AG04450 (cell line): ENCODE measurements around the gene CRAMP1. TPM values are rescaled to one million over a fixed set of nuclear protein-coding genes. Genes with fewer than 3 reads are reported as not detected.

Experiments
- CTCF ChIA-PET: fragments of 300-600, 350-600 bp; formaldehyde crosslinking; extraction: SDS; loops from one replicate; lab custom pipeline; 2022; ENCODE audit warnings: antibody characterized with exemption, inconsistent platforms; lab: Charles Lee
- POLR2A ChIA-PET: fragments of 350-600 bp; formaldehyde crosslinking; extraction: SDS; loops from one replicate; lab custom pipeline; 2021; ENCODE audit warnings: antibody characterized with exemption, inconsistent platforms; lab: Yijun Ruan, JAX
- DNase-seq: peaks from one replicate; pipeline ENCODE4 v3.0.0-alpha.2; 2011; ENCODE audit warnings: low read depth, low spot score
- H3K27ac ChIP-seq: one replicate; pipeline ENCODE4 v1.5.1; 2012; ENCODE audit warnings: low read depth, low read length, control low read depth
- H3K27me3 ChIP-seq: one replicate; pipeline ENCODE4 v1.6.0; 2012; ENCODE audit warnings: low read length; ENCODE audit not compliant: control insufficient read depth, insufficient read depth
- H3K4me3 ChIP-seq: 2 replicates; pipeline ENCODE4 v1.5.1; 2011; ENCODE audit warnings: mild to moderate bottlenecking, low read depth, low read length, control low read depth
- H3K9me3 ChIP-seq: 2 replicates; pipeline ENCODE4 v1.5.1; 2012; ENCODE audit warnings: low read length; ENCODE audit not compliant: control insufficient read depth, insufficient read depth
- CTCF ChIP-seq: IDR thresholded peaks from 2 replicates; pipeline ENCODE4 v1.5.1; 2011; ENCODE audit warnings: low read depth, low read length, control low read depth, inconsistent platforms
- polyA plus RNA-seq: library from polyadenylated mRNA; depleted of rRNA; stranded (reverse); fragments of >200 nt; gene quantifications from 2 replicates; pipeline ENCODE4 v1.2.3, GENCODE V29; 2011

The CRAMP1 gene
- polyA plus RNA-seq, 1 experiment: 7.8 TPM

GRCh38 chr16:1567988-1568387 is 44.2 kb upstream of the CRAMP1 start:
- no peak for TF ChIP-seq CTCF
- H3K27ac ChIP-seq: no peak overlapping the region
- no peaks in the 10 kb centered on the region for H3K9me3 ChIP-seq
- H3K27me3 ChIP-seq: no peaks in the 10 kb centered on the region
- POLR2A ChIA-PET: no interaction called here
- no peak for DNase-seq
- H3K4me3 ChIP-seq: no peak overlapping the region
- CTCF ChIA-PET: no interaction called here

GRCh38 chr16:1571012-1571671 is 41.0 kb upstream of the CRAMP1 start:
- no peaks in the 10 kb centered on the region for H3K27me3 ChIP-seq
- ChIA-PET POLR2A (no interaction called here), CTCF (no interaction called here)
- no peak overlapping the region for H3K4me3 ChIP-seq
- TF ChIP-seq CTCF: no peak
- no peaks in the 10 kb centered on the region for H3K9me3 ChIP-seq
- H3K27ac ChIP-seq: no peak overlapping the region
- DNase-seq: no peak

GRCh38 chr16:1572673-1573072 is 39.5 kb upstream of the CRAMP1 start:
- Histone ChIP-seq H3K4me3 (no peak overlapping the region), H3K27me3 (no peaks in the 10 kb centered on the region), H3K27ac (no peak overlapping the region), H3K9me3 (no peaks in the 10 kb centered on the region)
- ChIA-PET POLR2A (interaction anchor here (0.6 kb wide), 1 partner anchor 38 kb away, joined by 5 read pairs; no protein-coding TSS in a partner anchor), CTCF (interaction anchor here (0.5 kb wide), 1 partner anchor 132 kb away, joined by 5 read pairs; no protein-coding TSS in a partner anchor)
- DNase-seq: no peak
- no peak for TF ChIP-seq CTCF

GRCh38 chr16:1573301-1573700 is 38.9 kb upstream of the CRAMP1 start:
- no peaks in the 10 kb centered on the region for H3K27me3 ChIP-seq
- POLR2A ChIA-PET: interaction anchor here (0.6 kb wide), 1 partner anchor 37 kb away, joined by 5 read pairs; no protein-coding TSS in a partner anchor

More at GRCh38 chr16:1573301-1573700, 38.9 kb upstream of the CRAMP1 start:
- no peak overlapping the region for H3K27ac ChIP-seq
- no peaks in the 10 kb centered on the region for H3K9me3 ChIP-seq
- CTCF ChIA-PET: interaction anchor here (0.5 kb wide), 1 partner anchor 132 kb away, joined by 5 read pairs; no protein-coding TSS in a partner anchor
- TF ChIP-seq CTCF: no peak
- no peak for DNase-seq
- no peak overlapping the region for H3K4me3 ChIP-seq
